DLD1 (cell line): ENCODE data around the gene CNTROB.
"Not testable (repeated sequence)": the region's sequence is repeated elsewhere in the genome, so short reads cannot be mapped to it uniquely, and the experiment has no call there.

Experiments
- in situ Hi-C: cut with HindIII; loops from 2 replicates; pipeline ENCODE4 v1.10.0; 2017; ENCODE audit warnings: low sequenced_read_pairs

The CNTROB gene

GRCh38 chr17:7940743-7941142, 8.7 kb downstream of the CNTROB start:
- in situ Hi-C loops = no loop called here

- in situ Hi-C loops = no loop called here
These were observed 11.3 kb downstream of the CNTROB start for GRCh38 chr17:7943291-7943690.

- in situ Hi-C loops = no loop called here
These were observed 12.3 kb downstream of the CNTROB start for GRCh38 chr17:7944326-7944725.

GRCh38 chr17:7945651-7946050, 13.6 kb downstream of the CNTROB start:
- in situ Hi-C loops = no loop called here

GRCh38 chr17:7946441-7946840, 14.4 kb downstream of the CNTROB start:
- in situ Hi-C loops = no loop called here

GRCh38 chr17:7947651-7948050, 15.6 kb downstream of the CNTROB start:
- in situ Hi-C loops = no loop called here

GRCh38 chr17:7950578-7950977, 18.6 kb downstream of the CNTROB start:
- in situ Hi-C loops = no loop called here

GRCh38 chr17:7951143-7951792, 19.3 kb downstream of the CNTROB start:
- in situ Hi-C loops = no loop called here

GRCh38 chr17:7953266-7953665, 21.3 kb downstream of the CNTROB start:
- in situ Hi-C loops = not testable (repeated sequence)

GRCh38 chr17:7955414-7956227, 23.6 kb downstream of the CNTROB start:
- in situ Hi-C loops = no loop called here

- in situ Hi-C loops = no loop called here
These were observed 24.4 kb downstream of the CNTROB start for GRCh38 chr17:7956228-7956965.

- in situ Hi-C loops = no loop called here
These were observed 27.7 kb downstream of the CNTROB start for GRCh38 chr17:7959503-7960253.

GRCh38 chr17:7961421-7961820, 29.4 kb downstream of the CNTROB start:
- in situ Hi-C loops = no loop called here

- in situ Hi-C loops = no loop called here
These were observed 35.7 kb downstream of the CNTROB start for GRCh38 chr17:7967751-7968150.

GRCh38 chr17:7969433-7969832, 37.4 kb downstream of the CNTROB start:
- in situ Hi-C loops = no loop called here

- in situ Hi-C loops = no loop called here
These were observed 39.6 kb downstream of the CNTROB start for GRCh38 chr17:7971651-7972050.

GRCh38 chr17:7972131-7972785, 40.3 kb downstream of the CNTROB start:
- in situ Hi-C loops = no loop called here

GRCh38 chr17:7974638-7975131, 42.7 kb downstream of the CNTROB start:
- in situ Hi-C loops = no loop called here

- in situ Hi-C loops = no loop called here
These were observed 45.0 kb downstream of the CNTROB start for GRCh38 chr17:7977039-7977438.

- in situ Hi-C loops = no loop called here
These were observed 45.8 kb downstream of the CNTROB start for GRCh38 chr17:7977805-7978204.
